VCaP (cell line): ENCODE data around the gene PDK4.

Experiments used
- H3K27ac ChIP-seq: fragments of 450-650 bp; 2 replicates; pipeline ENCODE4 v1.5.1; 2017
- TF ChIP-seq, protein P1 (sequence below): fragments of 450-650 bp; conservative IDR thresholded peaks from 2 replicates; pipeline ENCODE4 v1.5.1; 2017; ENCODE audit warnings: mild to moderate bottlenecking, moderate library complexity

PDK4 gene

DNA sequence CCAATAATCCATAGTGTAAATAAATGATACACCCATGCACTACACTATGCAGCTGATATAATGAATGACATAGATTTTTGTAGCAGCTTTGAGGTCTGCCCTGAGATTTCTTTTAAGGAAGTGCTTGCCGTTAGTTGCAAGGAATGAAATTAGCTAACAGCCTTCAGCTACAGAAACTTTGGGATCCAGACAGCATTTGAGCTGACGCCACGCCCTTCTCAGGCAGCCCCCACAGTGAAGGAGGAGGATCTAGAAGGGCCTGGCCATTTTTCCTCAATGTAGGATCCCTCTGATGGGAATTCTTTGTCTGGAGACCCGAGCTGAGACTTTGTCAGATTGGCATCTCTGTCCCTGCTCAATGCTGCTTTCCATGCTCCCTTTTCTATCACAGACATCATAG lies 6.1 kb upstream of the PDK4 start:
- H3K27ac ChIP-seq, result no peak overlapping the region
- TF ChIP-seq, protein P1, sequence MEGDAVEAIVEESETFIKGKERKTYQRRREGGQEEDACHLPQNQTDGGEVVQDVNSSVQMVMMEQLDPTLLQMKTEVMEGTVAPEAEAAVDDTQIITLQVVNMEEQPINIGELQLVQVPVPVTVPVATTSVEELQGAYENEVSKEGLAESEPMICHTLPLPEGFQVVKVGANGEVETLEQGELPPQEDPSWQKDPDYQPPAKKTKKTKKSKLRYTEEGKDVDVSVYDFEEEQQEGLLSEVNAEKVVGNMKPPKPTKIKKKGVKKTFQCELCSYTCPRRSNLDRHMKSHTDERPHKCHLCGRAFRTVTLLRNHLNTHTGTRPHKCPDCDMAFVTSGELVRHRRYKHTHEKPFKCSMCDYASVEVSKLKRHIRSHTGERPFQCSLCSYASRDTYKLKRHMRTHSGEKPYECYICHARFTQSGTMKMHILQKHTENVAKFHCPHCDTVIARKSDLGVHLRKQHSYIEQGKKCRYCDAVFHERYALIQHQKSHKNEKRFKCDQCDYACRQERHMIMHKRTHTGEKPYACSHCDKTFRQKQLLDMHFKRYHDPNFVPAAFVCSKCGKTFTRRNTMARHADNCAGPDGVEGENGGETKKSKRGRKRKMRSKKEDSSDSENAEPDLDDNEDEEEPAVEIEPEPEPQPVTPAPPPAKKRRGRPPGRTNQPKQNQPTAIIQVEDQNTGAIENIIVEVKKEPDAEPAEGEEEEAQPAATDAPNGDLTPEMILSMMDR, result no peak

DNA sequence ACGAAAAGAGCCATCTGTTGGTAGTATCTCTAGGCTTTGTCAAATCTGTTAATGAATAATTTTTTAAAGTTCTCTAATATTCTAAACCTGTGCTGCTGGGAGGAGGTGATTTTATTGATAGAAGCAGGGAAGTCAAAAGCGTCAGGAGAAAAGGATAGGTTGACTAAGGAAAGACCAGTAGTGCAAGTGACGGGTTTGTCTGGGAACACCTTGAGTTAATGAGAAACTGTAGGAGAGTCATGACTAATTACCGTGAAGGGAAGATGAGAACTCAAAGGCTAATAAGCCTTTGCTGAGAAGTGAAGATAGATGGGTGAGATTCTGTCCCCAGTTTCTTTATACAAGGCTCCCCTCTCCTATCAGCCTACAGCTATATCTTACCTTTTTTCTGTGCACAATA lies 5.0 kb upstream of the PDK4 start:
- H3K27ac ChIP-seq, result no peak overlapping the region
- TF ChIP-seq, protein P1, result no peak

DNA sequence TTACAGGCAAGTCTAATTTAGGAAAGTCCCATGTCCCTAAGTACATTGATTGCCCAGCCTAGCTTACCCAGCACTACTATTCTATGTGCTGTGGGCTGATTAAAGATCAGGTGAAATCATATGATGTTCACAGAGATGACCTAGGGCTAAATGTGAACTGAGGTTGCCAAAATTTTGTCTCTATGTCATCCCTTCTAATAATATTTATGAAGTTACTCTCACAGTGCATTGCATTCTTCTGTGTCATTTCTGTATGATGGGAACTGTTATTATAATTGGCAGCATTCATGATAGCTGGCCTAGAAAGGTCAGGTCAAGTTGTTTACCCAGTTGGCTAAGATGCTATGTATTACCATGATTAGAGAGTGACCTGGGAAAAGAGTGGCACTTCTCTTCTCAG lies 2.8 kb upstream of the PDK4 start:
- TF ChIP-seq, protein P1, result no peak
- no peak overlapping the region for H3K27ac ChIP-seq

DNA sequence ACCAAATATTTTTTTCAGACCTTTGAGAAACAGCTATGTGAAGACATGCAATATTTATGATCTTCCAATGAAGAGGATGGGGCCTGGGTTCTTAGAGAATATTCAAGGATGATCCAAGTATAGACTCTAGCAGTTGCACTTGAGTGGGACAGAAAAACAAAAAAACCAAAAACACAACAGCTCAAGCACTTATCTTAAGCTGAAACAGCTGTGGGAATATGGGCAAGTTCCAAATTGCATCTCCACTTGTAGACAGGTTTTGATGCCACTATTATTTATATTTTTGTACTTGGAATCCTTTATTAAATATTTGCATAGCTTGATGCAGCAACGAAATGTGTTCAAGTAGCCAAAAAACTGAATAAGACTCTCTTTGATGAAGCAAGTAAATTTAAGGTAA lies 2.2 kb upstream of the PDK4 start:
- no peak overlapping the region for H3K27ac ChIP-seq
- TF ChIP-seq, protein P1, result no peak

DNA sequence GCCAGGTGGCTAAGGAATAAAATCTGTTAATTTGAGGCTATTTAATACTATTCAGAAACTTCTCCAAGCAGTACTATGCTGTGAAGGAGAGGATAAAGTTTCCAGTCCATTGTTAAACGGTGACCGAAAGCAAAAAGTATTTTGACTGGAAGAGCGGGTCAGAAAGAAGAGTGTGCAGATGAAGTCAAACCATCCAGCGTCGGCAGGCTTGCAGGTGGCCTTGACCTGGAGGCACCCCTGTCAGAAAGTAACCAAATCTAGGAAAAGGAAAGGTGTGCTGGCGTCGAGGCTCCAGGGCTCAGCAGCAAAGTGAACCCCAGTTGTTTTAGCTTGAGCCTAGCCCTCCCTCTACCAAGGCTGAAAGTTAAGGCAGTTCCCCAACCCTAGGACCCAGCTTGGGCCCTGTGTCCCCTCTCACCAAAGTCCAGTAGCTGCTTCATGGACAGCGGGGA lies 544 bp downstream of the PDK4 start:
- TF ChIP-seq, protein P1, result no peak
- no peak overlapping the region for H3K27ac ChIP-seq

DNA sequence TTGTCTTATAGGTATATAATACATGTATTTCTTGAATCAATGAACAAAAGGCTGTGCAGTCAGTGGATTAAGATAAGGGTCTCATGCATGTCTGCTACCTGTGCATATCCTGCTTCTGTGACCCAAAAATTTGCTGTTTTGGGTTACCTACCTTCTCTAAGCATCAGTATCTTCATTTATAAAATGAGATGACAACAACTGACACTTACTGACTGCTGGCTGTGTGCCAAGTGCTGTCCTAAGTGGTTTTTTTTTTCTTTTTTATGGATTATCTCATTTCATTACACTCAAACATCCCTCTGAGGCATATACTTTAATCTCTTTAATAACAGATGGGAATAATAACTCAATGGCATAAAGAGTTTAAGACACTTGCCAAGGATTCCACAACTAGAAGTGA lies 2.1 kb downstream of the PDK4 start:
- TF ChIP-seq, protein P1, result no peak
- H3K27ac ChIP-seq, result no peak overlapping the region

DNA sequence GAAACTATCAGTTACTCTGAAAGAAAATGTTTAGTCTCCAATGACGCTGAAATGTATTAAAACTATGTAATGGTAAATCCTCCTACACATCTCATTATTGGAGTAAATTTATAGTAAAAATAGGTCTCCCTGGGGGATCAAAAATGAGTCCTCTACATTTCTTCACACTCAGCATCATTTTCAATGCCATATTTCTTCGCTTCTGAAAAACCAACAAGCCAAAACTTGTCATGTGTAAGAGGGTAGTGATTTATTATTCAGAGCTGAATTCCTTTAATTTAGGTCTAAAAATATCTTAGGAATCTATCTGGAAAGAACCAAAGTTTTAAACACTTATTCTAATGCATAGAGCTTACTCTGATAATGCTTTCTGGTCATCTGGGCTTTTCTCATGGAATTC lies 3.0 kb downstream of the PDK4 start:
- no peak overlapping the region for H3K27ac ChIP-seq
- TF ChIP-seq, protein P1, result no peak

DNA sequence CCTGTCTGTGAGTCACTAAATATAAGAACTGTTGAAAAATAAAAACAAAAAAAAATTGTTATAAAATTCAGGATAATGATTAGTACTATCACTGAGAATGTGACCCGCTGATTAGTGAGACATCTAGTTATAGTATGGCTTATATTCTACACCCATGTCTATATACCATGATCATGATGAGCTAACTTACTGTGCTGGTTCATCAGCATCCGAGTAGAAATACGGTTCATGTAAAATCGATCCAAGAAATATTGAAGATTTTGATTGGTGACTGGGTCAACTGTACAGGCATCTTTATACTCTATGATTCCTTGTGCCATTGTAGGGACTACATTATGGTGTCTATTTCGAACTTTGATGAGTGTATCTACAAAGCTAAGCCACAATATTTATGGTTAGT lies 3.7 kb downstream of the PDK4 start:
- no peak overlapping the region for H3K27ac ChIP-seq
- TF ChIP-seq, protein P1, result no peak
